ENCODE data around the gene EPHB2. TPM values are rescaled to one million over a fixed set of nuclear protein-coding genes. Genes with fewer than 3 reads are reported as not detected.

The EPHB2 gene
- total and polyA plus RNA-seq, 11 donors: 0.11 to 6.3 (median 0.70) TPM

GRCh38 chr1:22778408-22778807, 67.8 kb downstream of the EPHB2 start:
- intact Hi-C loops (cut with DNase I): no loop called here
- 57 to 70% (median 61%) methylated on average over 2 of the region's 2 CpGs for WGBS, 4 donors
- Histone ChIP-seq H3K27me3 (peaks cover 0 to 37% (median 2%) of the 10 kb centered on the region in 9 donors), H3K4me3 (no peak overlapping the region), H3K4me1 (peaks cover 0 to 23% (median 0%) of the 10 kb centered on the region in 12 donors), H3K9me3 (no peaks in the 10 kb centered on the region), H3K36me3 (no peaks in the 10 kb centered on the region), H3K27ac (no peak overlapping the region)
- ATAC-seq: no peak
- no peak for DNase-seq
- TF ChIP-seq POLR2A (IDR thresholded peaks at IDR 0.05): no peak

GRCh38 chr1:22778862-22779520, 68.4 kb downstream of the EPHB2 start:
- TF ChIP-seq CTCF (IDR thresholded peaks at IDR 0.05): no peak
- TF ChIP-seq POLR2A (IDR thresholded peaks at IDR 0.05): no peak
- Histone ChIP-seq H3K9me3 (no peaks in the 10 kb centered on the region), H3K4me3 (no peak overlapping the region), H3K4me1 (peaks cover 0 to 21% (median 0%) of the 10 kb centered on the region in 12 donors), H3K36me3 (no peaks in the 10 kb centered on the region), H3K27ac (no peak overlapping the region), H3K27me3 (peaks cover 0 to 37% (median 2%) of the 10 kb centered on the region in 9 donors)
- WGBS, 4 donors: 34 to 49% (median 43%) methylated on average over 9 of the region's 9 CpGs
- peak; percentile 62 to 69 (median 68) for ATAC-seq
- intact Hi-C loops (cut with DNase I): no loop called here
- DNase-seq: peak in 4 of 5 donors; percentile 25 to 68 (median 46)

GRCh38 chr1:22780696-22781095, 70.1 kb downstream of the EPHB2 start:
- ATAC-seq (peak in 1 of 4 donors; percentile 61), DNase-seq (no peak)
- no peak overlapping the region for H3K27ac ChIP-seq
- H3K36me3 ChIP-seq: no peaks in the 10 kb centered on the region
- no peak for TF ChIP-seq POLR2A (IDR thresholded peaks at IDR 0.05)
- no peak for TF ChIP-seq CTCF (IDR thresholded peaks at IDR 0.05)
- intact Hi-C loops (cut with DNase I): no loop called here
- WGBS, 4 donors: 78 to 87% (median 81%) methylated on average over 14 of the region's 14 CpGs
- peaks cover 0 to 32% (median 2%) of the 10 kb centered on the region in 9 donors for H3K27me3 ChIP-seq
- H3K9me3 ChIP-seq: no peaks in the 10 kb centered on the region
- peaks cover 0 to 15% (median 0%) of the 10 kb centered on the region in 12 donors for H3K4me1 ChIP-seq
- H3K4me3 ChIP-seq: no peak overlapping the region

- TF ChIP-seq POLR2A (IDR thresholded peaks at IDR 0.05): no peak
- no peak for TF ChIP-seq CTCF (IDR thresholded peaks at IDR 0.05)
- WGBS, 4 donors: 80 to 90% (median 88%) methylated on average over 4 of the region's 4 CpGs
- Histone ChIP-seq H3K9me3 (no peaks in the 10 kb centered on the region), H3K36me3 (no peaks in the 10 kb centered on the region), H3K4me1 (peaks cover 0 to 15% (median 0%) of the 10 kb centered on the region in 12 donors), H3K4me3 (no peak overlapping the region), H3K27me3 (peaks cover 0 to 31% (median 0%) of the 10 kb centered on the region in 9 donors), H3K27ac (no peak overlapping the region)
- ATAC-seq: no peak
- intact Hi-C loops (cut with DNase I): no loop called here
- no peak for DNase-seq
Measured at GRCh38 chr1:22781483-22781882, 70.8 kb downstream of the EPHB2 start.
